SK-N-SH treated with all-trans-retinoic acid at 6 μM for 48 hours (cell line): ENCODE data around the gene MMP25.
A peak's percentile ranks its signal among the peaks of the same experiment; 100 is the strongest.

Source experiments
- ARNTL ChIP-seq: fragments of 450-650 bp; formaldehyde crosslinking; IDR thresholded peaks from 2 replicates; pipeline ENCODE4 v1.5.0; 2020; ENCODE audit warnings: low read depth, mild to moderate bottlenecking, moderate library complexity, borderline replicate concordance
- BACH2 ChIP-seq: fragments of 250-450 bp; sonication (Bioruptor Pico); IDR thresholded peaks from 2 replicates; pipeline ENCODE4 v1.9.0; 2021; ENCODE audit warnings: mild to moderate bottlenecking, borderline replicate concordance
- GLIS3 ChIP-seq: fragments of 250-450 bp; sonication (Bioruptor Pico); IDR thresholded peaks from 2 replicates; pipeline ENCODE4 v1.5.0; 2020; ENCODE audit warnings: mild to moderate bottlenecking, moderate library complexity
- RARB ChIP-seq: fragments of 250-450 bp; sonication (Bioruptor Pico); IDR thresholded peaks from 2 replicates; pipeline ENCODE4 v1.8.0; 2021; ENCODE audit warnings: mild to moderate bottlenecking, moderate library complexity
- TCF4 ChIP-seq: fragments of 250-450 bp; sonication (Bioruptor Pico); IDR thresholded peaks from 2 replicates; pipeline ENCODE4 v1.8.0; 2021; ENCODE audit warnings: mild to moderate bottlenecking, moderate library complexity, borderline replicate concordance
- ZNF70 ChIP-seq: fragments of 450-650 bp; formaldehyde crosslinking; IDR thresholded peaks from 2 replicates; pipeline ENCODE4 v1.5.0; 2020; ENCODE audit warnings: mild to moderate bottlenecking, moderate library complexity
- TF ChIP-seq, protein P1 (sequence below): fragments of 250-450 bp; sonication (Bioruptor Pico); IDR thresholded peaks from 2 replicates; pipeline ENCODE4 v1.5.1; 2021; ENCODE audit warnings: mild to moderate bottlenecking, moderate library complexity
- TF ChIP-seq, protein P2 (sequence below): fragments of 250-450 bp; sonication (Bioruptor Pico); IDR thresholded peaks from 2 replicates; pipeline ENCODE4 v1.8.0; 2020; ENCODE audit warnings: mild to moderate bottlenecking, moderate library complexity, borderline replicate concordance
- TF ChIP-seq, protein P3 (sequence below): fragments of 250-450 bp; sonication (Bioruptor Pico); IDR thresholded peaks from 2 replicates; pipeline ENCODE4 v1.5.0; 2020; ENCODE audit warnings: mild to moderate bottlenecking, moderate library complexity
- TF ChIP-seq, protein P4 (sequence below): fragments of 250-450 bp; sonication (Bioruptor Pico); IDR thresholded peaks from 2 replicates; pipeline ENCODE4 v1.5.1; 2020; ENCODE audit warnings: low read depth, mild to moderate bottlenecking, moderate library complexity

DNA sequence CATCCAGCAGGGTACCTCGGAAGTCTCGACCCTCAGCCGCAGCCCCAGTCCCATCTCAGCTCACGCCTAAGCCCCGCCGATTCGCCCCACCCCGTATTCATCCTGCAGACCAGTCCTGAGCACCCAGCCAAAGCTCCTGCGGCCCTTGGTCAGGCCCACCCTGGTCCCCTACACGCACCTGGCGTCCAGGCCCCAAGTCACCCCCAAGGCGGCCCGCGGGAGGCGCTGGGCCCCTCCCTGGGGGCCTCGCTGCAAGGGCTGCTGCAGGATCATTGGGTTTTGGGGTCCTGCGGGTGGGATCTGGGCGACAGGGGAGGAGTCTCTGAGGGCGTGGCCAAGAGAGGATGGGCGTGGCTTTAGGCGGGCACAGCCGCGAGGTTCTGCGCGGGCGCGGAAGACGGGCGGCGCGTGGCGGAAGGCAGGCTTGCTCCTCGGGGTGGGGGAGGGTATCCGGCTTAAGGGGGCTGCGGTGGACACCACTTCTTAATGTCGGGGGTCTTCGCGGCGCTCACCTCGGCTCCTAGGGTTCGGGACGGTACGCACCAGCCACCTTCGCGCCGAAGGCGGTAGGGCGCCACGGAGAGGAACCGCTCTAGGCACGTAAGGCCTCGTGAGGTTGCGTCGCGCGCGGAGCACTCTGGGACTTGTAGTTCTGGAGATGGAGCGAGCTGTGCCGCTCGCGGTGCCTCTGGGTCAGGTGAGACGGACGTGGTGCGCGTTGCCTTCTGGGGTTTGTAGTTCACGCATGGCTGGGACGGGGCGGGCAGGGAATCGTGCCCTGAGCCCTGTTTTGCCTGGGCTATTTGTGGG, 22.5 kb upstream of the MMP25 start, which contains the start of the genes HCFC1R1 and THOC6:
- no peak for TF ChIP-seq RARB (CRISPR knock-in tag)
- TF ChIP-seq, protein P1, sequence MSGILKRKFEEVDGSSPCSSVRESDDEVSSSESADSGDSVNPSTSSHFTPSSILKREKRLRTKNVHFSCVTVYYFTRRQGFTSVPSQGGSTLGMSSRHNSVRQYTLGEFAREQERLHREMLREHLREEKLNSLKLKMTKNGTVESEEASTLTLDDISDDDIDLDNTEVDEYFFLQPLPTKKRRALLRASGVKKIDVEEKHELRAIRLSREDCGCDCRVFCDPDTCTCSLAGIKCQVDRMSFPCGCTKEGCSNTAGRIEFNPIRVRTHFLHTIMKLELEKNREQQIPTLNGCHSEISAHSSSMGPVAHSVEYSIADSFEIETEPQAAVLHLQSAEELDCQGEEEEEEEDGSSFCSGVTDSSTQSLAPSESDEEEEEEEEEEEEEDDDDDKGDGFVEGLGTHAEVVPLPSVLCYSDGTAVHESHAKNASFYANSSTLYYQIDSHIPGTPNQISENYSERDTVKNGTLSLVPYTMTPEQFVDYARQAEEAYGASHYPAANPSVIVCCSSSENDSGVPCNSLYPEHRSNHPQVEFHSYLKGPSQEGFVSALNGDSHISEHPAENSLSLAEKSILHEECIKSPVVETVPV (CRISPR knock-in tag), result 0 out of 2 replicates have a peak, but pooled peaks have one; percentile 49
- TF ChIP-seq, protein P2, sequence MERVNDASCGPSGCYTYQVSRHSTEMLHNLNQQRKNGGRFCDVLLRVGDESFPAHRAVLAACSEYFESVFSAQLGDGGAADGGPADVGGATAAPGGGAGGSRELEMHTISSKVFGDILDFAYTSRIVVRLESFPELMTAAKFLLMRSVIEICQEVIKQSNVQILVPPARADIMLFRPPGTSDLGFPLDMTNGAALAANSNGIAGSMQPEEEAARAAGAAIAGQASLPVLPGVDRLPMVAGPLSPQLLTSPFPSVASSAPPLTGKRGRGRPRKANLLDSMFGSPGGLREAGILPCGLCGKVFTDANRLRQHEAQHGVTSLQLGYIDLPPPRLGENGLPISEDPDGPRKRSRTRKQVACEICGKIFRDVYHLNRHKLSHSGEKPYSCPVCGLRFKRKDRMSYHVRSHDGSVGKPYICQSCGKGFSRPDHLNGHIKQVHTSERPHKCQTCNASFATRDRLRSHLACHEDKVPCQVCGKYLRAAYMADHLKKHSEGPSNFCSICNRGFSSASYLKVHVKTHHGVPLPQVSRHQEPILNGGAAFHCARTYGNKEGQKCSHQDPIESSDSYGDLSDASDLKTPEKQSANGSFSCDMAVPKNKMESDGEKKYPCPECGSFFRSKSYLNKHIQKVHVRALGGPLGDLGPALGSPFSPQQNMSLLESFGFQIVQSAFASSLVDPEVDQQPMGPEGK (CRISPR knock-in tag), result peak; percentile 92
- no peak for TF ChIP-seq BACH2 (CRISPR knock-in tag)
- TF ChIP-seq, protein P3, sequence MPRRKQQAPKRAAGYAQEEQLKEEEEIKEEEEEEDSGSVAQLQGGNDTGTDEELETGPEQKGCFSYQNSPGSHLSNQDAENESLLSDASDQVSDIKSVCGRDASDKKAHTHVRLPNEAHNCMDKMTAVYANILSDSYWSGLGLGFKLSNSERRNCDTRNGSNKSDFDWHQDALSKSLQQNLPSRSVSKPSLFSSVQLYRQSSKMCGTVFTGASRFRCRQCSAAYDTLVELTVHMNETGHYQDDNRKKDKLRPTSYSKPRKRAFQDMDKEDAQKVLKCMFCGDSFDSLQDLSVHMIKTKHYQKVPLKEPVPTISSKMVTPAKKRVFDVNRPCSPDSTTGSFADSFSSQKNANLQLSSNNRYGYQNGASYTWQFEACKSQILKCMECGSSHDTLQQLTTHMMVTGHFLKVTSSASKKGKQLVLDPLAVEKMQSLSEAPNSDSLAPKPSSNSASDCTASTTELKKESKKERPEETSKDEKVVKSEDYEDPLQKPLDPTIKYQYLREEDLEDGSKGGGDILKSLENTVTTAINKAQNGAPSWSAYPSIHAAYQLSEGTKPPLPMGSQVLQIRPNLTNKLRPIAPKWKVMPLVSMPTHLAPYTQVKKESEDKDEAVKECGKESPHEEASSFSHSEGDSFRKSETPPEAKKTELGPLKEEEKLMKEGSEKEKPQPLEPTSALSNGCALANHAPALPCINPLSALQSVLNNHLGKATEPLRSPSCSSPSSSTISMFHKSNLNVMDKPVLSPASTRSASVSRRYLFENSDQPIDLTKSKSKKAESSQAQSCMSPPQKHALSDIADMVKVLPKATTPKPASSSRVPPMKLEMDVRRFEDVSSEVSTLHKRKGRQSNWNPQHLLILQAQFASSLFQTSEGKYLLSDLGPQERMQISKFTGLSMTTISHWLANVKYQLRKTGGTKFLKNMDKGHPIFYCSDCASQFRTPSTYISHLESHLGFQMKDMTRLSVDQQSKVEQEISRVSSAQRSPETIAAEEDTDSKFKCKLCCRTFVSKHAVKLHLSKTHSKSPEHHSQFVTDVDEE (CRISPR knock-in tag), result peak; percentile 19; the same call in 1 of the 2 replicates
- TF ChIP-seq, protein P4, sequence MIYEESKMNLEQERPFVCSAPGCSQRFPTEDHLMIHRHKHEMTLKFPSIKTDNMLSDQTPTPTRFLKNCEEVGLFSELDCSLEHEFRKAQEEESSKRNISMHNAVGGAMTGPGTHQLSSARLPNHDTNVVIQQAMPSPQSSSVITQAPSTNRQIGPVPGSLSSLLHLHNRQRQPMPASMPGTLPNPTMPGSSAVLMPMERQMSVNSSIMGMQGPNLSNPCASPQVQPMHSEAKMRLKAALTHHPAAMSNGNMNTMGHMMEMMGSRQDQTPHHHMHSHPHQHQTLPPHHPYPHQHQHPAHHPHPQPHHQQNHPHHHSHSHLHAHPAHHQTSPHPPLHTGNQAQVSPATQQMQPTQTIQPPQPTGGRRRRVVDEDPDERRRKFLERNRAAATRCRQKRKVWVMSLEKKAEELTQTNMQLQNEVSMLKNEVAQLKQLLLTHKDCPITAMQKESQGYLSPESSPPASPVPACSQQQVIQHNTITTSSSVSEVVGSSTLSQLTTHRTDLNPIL (CRISPR knock-in tag), result peak; percentile 59
- TF ChIP-seq GLIS3 (CRISPR knock-in tag), result peak; percentile 98
- TF ChIP-seq TCF4 (CRISPR knock-in tag), result no peak; the same call in 1 of the 2 replicates
- no peak for TF ChIP-seq ZNF70
- no peak for TF ChIP-seq ARNTL (CRISPR knock-in tag)
